HG02571 (cell line): ENCODE measurements around the gene TGFBR3L.
A peak's percentile ranks its signal among the peaks of the same experiment; 100 is the strongest.
"Not testable (repeated sequence)": the region's sequence is repeated elsewhere in the genome, so short reads cannot be mapped to it uniquely, and the experiment has no call there.

Source experiments
- ATAC-seq: cut with Tn5 transposase; IDR thresholded peaks from one replicate; pipeline ENCODE4 v1.9.1; 2021; ENCODE audit warnings: mild to moderate bottlenecking, moderate library complexity; ENCODE audit not compliant: unreplicated experiment

TGFBR3L gene

DNA sequence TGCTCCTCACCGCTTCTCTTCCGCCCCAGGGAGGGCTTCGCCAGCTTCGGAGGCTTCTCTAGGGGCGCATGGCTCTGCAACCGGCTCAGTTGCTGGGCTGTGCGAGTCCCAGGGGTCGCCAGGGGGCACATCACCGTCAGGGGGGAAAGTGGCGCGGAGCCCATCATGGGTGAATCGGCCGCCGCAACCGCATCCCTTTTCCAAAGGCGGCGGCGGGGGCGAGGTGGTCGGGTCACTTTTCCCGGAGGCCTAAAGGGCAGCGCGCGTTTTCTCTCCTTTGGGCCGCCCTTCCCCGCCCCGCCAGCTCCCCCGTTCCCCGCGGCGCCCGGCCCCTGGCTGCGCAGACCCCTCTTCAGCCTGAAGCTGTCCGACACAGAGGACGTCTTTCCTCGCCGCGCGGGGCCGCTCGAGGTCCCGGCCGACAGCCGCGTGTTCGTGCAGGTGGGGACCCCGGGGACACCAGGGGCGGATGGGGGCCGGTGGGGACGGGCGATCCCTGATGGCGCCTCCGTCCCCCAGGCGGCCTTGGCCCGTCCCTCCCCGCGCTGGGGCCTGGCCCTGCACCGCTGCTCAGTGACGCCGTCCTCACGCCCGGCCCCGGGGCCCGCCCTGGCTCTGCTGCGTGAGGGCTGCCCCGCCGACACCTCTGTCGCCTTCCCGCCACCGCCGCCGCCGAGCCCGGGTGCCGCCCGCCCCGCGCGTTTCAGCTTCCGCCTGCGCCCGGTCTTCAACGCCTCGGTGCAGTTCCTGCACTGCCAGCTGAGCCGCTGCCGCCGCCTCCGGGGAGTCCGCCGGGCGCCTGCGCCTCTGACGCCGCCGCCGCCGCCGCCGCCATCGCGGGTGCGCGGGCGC is 1.7 kb downstream of the TGFBR3L start:
- ATAC-seq: no peak

DNA sequence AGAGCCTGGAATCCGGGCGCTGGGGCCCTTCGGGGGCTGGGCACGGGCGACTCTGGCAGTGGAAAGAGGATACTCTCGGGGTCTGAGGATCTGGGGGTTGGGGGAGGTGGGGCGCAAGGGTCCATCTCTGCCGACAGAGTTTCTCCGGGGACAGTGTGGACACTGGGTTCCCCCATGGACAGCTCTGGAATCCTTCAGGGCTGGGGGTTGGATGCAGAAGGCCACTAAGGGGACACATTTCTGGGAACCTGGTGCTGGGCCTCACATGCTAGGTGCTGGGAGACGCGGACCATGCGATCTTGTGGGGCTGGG is 2.3 kb downstream of the TGFBR3L start:
- ATAC-seq: no peak

DNA sequence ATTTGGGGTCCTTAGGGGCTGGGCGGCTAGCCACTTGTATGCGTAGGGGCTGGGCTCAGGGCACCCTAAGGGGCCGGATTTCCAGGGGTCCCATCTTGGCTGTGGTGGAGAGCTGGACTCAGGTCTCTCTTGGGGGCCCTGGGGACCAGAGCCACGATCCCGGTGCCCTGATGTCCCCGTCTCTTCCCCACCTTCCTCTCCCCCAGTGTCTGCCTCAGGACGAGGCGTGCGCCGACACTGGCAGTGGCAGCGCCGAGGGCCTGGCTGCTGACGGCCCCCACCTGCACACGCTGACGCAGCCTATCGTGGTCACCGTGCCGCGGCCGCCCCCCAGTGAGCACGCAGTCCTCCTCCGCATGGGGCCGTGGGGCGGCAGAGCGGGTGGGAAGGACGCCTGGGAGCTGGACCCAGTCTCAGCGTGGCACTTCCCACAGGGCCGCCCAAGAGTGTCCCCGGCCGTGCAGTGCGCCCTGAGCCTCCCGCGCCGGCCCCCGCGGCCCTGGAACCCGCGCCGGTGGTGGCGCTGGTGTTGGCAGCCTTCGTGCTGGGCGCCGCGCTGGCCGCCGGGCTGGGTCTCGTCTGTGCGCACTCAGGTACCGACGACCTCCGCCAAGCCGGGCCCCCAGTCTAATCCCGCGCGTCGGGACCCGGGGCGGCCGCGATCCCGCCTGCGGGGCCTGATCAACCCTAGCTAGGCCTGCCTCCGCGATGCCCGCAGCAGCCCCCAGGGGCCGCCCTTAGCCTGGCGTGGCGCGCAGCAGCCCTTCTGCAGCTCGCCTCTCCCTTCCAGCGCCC is 2.8 kb downstream of the TGFBR3L start:
- ATAC-seq: no peak

DNA sequence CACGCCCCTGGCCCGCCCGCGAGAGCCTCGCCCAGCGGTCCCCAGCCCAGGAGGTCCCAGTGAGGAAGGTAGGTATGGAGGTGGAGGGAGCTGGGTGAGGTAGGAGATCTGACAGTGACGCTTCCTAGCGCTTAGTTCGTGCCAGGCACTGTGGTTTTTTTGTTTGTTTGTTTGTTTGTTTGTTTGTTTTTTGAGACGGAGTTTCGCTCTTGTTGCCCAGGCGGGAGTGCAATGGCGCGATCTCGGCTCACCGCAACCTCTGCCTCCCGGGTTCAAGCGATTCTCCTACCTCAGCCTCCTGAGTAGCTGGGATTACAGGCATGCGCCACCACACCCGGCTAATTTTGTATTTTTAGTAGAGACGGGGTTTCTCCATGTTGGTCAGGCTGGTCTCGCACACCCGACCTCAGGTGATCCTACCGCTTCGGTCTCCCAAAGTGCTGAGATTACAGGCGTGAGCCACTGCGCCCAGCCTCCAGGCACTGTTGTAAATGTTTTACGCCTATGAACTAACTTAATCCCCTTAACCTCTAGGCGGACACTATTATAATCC is 3.5 kb downstream of the TGFBR3L start:
- not testable (repeated sequence) for ATAC-seq

DNA sequence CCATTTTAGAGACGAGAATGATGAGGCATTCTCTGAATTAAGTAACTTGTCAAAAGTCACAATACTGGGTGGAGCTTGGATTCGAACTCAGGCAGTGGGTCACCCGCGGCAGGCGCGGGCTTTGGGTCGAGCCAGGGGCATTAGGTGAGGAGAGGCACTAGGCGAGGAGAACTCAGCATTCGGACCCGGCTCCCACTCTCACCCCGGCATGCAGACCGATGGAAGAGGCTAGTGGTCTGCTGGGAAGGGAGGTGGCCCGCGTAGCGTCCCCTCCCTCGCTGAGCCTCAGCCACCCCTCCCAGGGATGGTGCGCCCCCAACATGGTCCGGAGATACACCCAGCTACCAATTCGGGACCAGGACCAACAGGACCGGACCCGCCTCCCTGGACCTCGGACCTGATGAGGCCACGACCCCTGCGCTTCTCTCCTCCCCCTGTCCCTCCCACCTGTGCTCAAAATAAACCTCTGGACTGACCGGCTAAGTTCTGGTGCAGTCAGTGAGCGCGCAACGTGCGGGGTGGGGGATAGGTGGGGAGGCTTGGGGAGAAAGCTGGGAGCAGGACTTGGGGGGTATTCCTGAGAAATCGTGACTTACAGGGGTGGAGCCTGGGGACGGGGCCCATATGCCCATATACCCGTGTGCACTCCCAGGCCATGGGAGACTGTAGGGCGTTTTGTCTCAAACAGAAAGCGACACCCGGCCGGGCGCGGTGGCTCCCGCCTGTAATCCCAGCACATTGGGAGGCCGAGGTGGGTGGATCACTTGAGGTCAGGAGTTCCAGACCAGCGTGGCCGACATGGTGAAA is 4.2 kb downstream of the TGFBR3L start:
- ATAC-seq: no peak

DNA sequence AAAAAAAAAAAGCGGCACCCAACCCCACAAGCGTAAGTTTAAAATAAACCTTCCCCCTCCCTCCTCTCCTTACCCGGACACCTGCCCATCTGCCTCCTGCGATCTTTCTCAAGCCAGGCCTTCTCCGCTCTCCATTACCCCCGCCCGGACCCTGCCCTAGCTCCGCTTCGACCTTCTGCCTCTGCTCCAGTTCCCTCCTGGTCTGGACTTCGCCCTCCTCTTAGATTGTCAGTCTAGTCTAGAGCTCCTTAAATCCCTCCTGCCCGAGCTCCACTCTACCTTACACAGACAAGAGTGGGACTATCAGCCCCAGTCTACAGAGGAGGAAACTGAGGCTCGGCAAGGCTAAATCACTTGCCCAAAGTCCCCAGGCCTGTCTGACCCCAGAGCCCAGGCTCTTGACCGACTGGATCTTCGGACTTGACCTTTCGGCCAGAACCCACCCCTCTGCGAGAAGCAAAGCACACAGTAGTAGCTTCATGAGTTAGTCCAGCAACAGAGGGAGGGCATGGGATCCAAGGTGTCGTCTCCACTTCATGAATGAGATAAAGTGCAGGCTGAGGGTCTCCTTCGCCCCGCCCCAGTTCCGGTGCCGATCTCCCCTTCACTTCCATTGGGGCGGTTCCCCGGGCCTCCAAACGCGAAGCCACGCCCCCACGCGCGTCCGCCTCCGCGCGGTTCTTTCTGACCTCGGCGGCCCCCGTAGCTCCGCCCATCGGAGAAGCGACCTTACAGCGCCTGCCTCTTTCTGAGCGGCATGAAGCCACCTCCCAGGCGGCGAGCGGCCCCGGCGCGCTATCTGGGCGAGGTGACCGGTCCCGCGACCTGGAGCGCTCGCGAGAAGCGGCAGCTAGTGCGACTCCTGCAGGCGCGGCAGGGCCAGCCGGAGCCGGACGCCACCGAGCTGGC is 5.2 kb downstream of the TGFBR3L start, which contains the start of gene SNAPC2:
Gene SNAPC2 (plus strand): TSS at position 729 of the 909 bp plus-strand sequence. CDS start 29 bp downstream, at position 758.
- peak; percentile 40 for ATAC-seq

DNA sequence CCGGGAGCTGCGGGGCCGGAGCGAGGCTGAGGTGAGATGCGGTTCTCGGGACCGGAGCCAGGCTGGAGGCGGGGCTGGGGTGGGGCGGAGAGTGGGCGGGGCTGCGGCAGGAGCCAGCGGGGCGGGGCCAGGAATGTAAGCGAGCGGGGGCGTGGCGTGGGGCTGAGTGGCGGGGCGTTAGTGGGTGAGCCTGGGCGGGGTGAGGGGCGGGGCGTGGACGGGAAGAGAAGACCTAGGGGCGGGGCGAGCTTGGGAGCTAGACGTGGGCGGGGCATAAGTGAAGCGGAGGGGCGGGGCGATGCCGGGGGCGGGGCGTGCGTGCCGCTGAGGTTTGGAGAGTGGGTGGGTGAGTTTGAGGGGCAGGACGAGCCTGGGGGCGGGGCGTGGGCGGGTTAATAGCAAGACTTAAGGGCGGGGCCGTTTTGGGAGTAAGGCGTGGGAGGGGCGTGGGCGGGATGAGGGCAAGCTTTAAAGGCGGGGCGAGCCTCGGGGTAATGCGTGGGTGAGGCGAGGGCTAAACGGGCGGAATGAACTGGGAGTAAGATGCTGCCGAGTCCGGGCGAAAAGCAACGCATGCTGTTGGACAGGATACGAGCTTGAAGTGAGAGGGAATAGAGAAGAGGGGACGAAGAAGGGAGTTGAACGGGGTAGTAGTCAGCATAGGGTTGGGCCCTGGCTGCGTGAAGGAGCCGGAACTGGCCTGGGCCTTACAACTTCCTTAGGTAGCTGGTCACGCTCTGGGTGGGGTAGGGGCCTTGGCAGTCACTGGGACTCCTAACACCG is 6.1 kb downstream of the TGFBR3L start:
- ATAC-seq: peak; percentile 37

DNA sequence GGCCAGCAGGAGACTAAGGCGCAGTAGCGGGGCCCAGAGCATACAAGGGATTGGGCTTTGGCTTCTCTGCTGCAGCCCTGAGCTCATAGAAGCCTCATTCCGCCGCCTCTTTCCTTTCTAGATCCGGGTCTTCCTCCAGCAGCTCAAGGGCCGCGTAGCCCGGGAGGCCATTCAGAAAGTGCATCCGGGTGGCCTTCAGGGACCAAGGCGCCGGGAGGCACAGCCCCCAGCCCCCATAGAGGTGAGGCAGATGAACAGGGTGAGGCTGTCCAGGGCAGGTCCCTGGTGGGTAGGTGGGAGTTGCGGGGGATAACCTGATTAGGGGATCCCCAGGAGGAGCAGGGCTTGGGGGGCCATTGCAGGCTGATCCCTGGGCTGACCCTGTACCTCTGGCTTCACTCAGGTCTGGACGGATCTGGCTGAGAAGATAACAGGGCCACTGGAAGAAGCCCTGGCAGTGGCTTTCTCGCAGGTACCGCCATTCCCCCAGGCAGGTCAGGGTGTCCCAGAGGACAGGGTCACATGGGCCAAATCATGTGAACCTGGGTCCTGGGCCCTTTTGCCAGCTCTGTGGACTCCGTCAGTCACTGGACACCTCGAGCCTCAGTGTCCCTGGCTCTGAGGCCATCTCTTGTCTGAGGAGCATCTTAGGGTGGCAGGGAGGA is 6.8 kb downstream of the TGFBR3L start:
- ATAC-seq: no peak

DNA sequence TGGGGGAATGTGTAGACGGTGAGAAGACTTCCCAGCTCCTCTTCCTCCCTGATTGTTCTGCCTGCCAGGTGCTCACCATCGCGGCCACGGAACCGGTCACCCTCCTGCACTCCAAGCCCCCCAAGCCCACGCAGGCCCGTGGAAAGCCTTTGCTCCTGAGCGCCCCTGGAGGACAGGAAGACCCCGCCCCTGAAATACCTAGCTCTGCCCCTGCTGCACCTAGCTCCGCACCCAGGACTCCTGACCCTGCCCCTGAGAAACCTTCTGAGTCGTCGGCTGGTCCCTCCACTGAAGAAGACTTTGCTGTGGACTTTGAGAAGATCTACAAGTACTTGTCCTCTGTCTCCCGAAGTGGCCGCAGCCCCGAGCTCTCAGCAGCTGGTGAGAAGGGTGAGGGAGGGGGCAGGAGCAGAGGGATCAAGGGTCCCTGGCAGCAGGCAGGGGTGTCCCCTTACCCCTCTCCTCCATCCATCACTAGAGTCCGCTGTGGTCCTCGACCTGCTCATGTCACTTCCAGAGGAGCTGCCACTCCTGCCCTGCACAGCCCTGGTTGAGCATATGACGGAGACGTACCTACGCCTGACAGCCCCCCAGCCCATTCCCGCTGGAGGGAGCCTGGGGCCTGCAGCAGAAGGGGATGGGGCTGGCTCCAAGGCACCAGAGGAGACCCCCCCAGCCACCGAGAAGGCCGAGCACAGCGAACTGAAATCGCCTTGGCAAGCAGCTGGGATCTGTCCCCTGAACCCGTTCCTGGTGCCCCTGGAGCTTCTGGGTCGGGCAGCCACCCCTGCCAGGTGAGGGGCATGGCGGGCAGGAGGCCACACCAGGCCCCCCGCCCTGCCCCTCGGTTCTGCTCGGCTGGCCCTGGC is 7.6 kb downstream of the TGFBR3L start:
- no peak for ATAC-seq

DNA sequence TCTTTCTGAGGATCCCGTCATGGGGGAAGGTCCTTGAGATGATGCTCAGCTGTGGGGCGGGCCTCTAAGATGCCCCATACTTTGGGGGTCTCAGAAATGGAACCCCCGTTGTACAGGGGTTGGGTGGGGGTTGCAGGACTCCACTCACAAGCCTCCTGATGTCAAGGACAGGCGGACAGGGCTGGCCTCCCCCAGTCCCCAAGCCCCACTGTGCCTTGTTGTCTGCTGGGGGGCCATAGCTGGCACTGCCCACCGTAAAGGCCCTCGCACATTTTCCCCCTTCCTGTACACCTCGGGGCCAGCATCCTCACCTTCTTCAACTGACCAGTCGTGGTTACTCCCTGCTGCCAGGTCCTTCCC is 8.2 kb downstream of the TGFBR3L start:
- no peak for ATAC-seq

DNA sequence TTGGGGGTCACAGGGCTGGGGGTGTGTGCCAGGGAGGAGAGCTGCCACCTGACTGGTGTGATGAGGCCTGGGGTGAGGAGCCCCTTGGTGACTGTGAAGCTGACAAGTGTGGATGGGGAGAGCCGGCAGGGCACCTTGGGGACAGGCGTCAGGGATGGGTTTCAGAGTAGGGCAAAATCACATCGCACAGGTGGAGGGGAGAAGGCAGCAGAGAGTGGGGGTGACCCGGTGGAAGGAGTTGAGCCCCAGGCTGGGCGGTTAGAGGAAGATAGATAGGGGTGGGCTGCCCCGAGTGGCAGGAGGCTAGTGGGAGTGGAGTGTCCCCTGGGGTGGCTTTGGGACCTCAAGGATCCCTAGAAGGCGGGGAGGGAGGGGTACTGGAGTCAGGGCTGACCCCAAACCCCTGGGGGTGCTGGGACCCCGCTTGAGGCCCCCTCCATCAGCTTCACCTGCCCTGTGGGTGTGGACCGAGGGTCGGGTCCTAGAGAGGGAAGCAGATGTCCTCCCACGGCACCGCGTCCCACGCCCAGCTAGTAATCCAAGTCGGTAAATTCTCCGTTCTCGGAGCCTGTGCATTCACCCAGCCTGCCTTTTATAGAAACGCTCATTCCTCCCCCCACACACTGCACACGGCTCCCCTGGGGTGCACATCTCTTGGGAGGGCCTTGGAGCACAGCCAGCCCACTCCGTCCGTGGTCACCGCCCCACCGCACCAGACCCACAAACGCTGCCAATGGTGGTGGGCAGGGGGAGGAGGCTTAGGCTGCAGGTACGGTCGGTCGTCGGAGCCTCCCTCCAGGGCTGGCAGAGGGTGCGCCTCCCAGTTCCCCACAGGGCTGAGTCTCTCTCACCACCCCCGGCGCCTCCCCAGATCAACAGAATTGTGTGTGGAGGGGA is 8.9 kb downstream of the TGFBR3L start:
- ATAC-seq: no peak

DNA sequence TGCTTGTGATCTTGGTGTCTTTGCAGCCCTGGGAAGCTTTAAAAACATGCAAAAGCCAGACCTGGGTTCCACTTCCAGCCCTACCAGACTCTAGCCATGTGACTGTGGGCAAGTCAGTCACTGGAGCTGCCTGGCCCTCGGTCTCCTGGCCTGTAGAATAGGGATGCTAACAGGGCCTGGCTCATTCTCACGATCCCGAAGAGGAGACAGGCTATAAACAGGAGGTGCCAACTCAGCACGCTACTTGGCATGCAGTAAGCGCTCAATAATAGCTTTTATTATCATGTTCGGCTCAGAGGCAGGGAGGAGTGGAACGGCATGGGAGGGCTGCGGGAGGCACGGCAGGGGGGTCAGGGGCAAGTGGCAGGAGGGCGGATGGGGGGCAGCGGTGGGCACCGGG is 9.6 kb downstream of the TGFBR3L start:
- ATAC-seq: no peak

DNA sequence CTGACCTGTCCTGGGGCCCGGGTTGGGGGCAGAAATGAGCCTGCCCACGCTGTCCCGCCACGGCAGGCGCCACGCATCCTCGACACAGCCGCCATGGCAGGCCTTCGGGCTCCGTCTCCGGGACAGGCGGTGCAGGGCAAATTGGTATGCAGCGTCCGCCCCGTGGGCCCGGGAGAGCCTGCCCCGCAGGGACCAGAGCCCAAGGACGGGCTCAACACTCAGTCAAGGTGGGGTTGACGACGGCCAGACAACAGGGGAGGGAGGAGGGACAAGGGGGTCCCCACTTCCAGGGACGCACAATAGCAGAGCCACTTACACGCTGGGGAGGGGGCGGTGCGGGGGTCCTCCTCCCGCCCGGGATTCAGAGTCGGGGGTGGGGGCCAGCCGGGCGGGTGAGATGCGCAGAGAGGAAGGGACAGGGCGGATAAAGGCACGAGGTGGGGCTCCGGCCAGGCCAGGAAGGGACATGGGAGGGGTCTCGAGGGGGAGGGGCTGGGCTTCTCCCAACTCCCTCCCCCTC is 10.1 kb downstream of the TGFBR3L start:
- no peak for ATAC-seq

DNA sequence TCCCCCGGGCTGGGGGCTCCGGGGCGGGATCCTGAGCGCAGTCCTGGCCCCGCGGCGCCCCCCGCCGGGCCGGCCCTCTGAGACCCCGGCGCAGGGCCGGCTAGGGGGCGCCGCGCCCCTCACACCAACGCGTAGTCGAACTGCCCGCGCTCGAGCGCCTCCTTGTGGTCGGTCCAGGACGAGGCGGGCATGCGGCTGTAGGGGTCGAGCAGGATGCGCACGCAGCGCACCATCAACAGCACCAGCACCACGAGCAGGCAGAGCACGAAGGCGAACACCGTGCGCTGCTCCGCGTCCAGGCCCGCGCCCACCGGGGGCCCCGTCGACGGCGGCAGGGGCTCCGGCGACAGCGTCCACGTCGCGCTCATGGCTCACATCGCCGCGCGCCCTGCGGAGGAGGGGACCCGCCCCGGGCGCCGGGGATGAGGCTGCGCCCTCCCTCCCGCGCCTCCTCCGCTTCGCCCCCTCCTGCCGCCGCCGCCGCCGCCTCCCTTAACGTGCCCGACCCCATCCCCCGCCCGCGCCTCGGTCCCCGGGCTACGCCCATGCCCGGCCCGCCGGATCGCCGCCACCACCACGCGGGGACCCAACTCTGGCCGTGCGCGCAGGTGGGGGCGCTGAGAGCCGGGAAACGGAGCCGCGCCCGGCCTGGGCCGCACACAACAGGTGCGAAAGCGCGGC is 10.7 kb downstream of the TGFBR3L start:
- no peak for ATAC-seq

DNA sequence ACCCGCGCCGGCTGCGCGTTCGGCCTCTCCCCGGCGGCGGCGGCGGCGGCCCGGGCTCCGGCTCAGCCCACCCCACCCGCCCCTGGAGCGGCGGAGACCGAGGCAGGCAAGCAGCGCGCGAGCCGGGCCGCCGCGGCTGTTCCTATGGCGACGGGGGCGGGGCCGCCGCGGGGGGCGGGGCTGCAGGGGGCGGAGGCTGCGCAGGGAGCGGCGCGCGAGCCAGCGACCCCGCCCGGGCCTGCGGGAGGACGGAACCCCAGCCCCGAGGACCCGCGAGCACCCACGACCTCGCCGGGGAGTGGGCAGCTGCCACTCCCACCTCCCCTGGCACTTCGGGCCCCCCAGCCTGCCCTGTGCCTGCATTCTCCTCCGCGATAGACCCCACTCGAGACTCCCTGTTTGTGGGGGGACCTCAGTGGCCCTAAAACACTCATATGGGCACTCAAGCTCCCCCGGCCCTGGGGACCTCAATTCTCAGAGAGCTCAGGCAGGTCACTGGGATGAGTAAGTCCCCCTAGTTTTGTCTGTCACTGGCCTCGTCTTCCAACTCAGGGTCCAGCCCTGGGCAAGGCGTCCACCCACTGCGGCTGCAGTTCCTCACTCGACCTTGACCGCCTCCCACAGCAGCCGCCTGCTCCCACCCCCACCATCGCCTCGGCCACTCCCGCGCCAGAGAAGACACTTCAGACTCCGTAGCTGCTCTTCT is 11.5 kb downstream of the TGFBR3L start, which contains the start of gene CTXN1:
Gene CTXN1 (minus strand): TSS at position 115 of the 706 bp plus-strand sequence. CDS start 597 bp downstream, outside the sequence.
- ATAC-seq: no peak
